Myocyte (in vitro differentiated cells): Measurements from ENCODE around the gene MAP1S. TPM values are rescaled to one million over a fixed set of nuclear protein-coding genes. Genes with fewer than 3 reads are reported as not detected.

Source experiments
- DNase-seq: peaks from one replicate; pipeline ENCODE4 v3.0.0-alpha.2; 2012; ENCODE audit warnings: low read depth
- total RNA-seq: library from RNA; depleted of rRNA; stranded (reverse); fragments of >200 nt; gene quantifications from 2 replicates; pipeline ENCODE4 v1.2.3, GENCODE V29; 2014

Gene MAP1S
- total RNA-seq, 1 donor from 2014 or later, result 24.5 TPM

- no peak for DNase-seq
Observed at GRCh38 chr19:17727843-17728242, 8.6 kb downstream of the MAP1S start.

DNA sequence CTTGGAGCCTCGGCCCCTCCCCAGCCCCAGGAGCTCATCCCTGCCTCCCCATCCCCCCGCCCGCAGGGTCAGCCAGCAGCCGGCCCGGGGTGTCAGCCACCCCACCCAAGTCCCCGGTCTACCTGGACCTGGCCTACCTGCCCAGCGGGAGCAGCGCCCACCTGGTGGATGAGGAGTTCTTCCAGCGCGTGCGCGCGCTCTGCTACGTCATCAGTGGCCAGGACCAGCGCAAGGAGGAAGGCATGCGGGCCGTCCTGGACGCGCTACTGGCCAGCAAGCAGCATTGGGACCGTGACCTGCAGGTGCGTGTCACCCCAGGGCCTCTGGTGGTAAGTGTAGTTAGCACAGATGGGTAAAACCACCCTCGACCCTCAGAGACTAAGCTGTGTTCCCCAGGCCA, 13.8 kb downstream of the MAP1S start:
- DNase-seq, result no peak

GRCh38 chr19:17734146-17734545, 14.9 kb downstream of the MAP1S start:
- no peak for DNase-seq

GRCh38 chr19:17735410-17735809, 16.1 kb downstream of the MAP1S start:
- no peak for DNase-seq

DNA sequence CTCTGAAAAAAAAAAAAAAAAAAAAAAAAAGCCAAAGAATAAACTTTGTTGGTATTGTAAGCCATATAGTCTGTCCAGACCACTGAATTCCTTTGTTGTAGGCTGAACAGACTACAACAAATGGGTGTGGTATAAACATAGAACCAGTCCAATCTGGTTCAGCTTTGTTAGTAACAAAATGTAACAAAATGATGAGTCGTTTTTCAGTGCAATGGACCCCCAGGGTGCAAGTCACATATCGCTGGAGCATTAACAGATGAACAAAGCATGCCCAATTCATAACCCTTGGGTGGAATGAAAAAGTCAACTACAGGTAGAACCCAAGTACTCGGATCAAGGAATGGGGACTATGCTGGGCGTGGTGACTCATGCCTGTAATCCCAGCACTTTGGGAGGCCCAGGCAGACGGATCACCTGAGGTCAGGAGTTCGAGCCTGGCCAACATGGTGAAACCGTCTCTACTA, 18.4 kb downstream of the MAP1S start:
- DNase-seq, result no peak

DNA sequence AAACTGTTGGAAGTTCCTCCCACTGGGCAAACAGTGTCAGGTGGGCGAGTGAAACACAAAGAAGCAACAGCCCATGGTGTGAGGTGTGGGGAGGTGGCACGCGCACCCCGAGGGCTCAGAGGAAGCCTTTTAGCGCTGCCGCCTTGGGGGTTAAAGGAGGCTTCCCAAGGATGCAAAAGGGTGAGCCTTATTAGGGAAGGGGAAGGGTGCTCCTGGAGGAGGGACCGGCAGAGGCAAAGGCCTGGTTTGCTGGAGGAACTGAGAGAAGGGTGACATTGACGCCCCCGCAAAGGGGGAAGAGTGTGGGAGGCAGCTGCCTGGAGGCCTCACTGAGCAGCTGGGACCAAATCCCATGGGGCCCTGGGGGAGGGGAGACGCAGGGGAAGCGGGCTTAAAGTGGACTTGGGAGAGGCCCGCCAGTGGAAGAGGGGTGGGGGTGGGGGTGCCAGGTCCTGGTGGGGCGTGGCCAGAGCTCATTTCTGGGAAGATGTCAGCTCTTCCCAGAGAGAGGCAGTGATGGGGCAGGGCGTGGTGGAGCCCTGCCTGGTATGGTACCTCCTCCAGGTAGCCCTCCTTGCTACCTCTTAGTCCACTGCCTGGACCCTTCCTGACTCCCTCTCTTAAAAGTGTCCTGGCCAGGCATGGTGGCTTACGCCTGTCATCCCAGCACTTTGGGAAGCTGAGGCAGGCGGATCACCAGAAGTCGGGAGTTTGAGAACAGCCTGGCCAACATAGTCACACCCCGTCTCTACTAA, 20.0 kb downstream of the MAP1S start:
- peak; percentile 50 for DNase-seq

GRCh38 chr19:17741456-17741855, 22.2 kb downstream of the MAP1S start:
- DNase-seq, result no peak

- no peak for DNase-seq
Observed at GRCh38 chr19:17743874-17744580, 24.7 kb downstream of the MAP1S start.

DNA sequence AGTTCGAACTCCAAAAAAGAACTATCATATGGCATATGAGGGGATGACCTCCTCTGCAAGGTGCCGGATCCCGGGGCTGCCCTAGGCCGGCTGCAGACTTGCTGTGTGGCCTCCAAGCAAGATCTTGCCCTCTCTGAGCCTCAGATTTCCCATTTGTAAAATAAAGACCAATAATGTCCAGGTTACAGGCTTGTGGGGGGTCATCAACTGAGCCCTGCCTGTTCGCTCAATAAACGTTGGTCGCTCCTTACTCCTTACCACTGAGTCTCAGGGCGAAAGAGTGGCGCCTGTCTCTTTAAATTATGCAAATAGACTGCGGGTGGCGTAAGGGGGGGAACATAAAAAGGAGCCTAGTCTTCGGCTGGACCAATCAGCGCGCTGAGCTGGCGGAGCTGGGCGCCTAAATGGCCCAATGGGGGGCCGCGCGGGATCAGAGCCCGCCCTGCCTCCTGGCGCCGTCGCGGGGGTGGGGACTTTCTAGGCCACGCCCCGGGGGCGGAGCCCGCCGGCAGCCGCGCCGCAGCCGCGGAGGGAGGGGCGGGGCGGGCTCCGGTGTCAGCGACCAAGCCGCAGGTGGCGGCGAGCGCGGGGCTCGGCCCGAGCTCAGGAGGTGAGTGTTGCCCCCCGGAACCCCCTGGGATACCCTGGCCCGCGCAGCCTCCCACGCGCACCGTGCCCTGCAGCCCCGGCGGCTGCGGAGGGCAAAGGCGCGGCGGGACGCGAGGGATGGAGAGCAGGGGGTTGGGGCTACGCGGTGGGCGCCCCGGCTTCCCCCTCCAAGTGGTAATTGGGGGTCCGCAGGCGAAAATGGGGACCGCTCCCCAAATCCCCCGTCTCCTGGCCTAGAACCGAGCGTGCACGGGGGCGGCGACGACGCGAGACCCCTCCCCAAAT, 28.2 kb downstream of the MAP1S start:
- DNase-seq, result peak; percentile 81

GRCh38 chr19:17748884-17749638, 29.8 kb downstream of the MAP1S start:
- DNase-seq, result no peak

- no peak for DNase-seq
Observed at GRCh38 chr19:17749912-17750317, 30.6 kb downstream of the MAP1S start.

DNA sequence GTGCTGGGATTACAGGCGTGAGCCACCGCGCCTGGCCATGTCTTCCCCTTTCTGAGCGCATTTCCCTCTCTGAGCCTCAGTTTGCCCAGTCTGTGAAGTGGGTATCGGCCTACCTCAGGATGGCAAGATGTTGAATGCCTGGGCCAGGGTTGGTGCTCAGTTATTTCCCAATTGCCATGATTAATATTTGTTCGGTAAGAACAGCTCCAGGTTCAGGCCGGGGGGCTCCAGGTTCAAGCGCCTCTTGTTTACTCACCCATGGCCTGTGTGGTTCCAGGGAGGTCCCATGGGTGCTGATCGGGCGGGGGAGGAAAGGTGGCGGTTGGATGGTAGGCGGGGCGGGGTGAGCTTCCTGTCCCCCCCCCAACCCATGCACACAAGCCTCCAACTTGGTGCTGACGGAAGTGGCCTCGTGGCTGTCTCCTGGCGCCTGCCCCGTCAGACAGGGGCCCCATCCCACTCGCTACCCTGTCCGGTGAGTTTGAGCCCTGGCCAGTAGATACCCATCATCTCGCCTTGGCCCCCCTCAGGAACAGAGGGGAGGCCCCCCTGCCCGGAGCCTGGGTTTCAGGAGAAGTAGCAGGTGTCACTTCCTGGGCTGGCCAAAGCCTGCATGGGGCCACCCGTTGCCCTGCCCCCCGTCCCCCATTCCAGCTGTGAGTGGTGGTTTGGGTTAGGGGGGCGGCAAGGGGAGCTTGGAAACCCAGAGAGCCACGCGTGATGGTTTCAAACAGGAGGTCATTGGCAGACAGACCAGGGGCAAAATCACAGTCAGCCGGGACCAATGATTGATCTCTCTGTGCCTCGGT, 32.0 kb downstream of the MAP1S start, which contains the start of gene FCHO1:
Gene FCHO1, plus strand, starts transcription at position 375 of the 809 bp plus-strand sequence. CDS start 3,688 bp downstream, outside the sequence.
- no peak for DNase-seq

DNA sequence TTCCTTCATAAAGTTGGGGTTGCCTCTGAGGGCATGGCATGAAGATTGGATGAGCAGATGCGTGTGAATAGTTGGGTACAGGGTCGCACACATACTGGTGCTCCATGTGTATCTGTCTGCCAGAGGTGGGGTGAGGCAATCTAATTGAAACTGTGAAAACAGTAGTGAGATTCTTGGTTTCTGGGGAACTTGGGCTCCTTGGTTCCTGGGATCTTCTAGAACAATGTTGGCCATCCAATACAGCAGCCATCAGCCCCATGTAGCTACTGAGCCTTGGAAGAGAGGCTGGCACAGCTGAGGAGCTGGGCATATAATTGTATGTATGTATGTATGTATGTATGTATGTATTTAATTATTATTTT, 32.6 kb downstream of the MAP1S start:
- no peak for DNase-seq

- no peak for DNase-seq
Observed at GRCh38 chr19:17752865-17753639, 33.8 kb downstream of the MAP1S start.

DNA sequence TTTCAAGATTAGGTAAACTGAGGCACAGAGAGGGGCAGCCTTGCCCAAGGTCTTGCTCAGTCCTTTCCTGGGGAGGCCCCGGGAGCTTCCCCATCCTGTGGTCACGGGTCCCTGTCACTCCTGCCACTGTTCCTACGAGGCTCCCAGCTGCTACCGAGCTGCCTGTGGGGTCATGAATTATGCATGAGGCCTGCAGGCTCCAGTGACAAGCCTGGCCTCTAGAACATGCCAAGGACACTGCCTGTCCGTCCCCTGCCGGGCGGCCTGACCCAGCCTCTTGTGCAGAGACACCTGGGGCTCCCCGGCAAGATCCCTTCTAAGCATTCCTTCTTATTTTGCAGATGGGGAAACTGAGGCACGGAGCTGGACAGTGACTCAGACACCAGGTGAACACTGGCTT, 34.7 kb downstream of the MAP1S start:
- DNase-seq, result no peak

DNA sequence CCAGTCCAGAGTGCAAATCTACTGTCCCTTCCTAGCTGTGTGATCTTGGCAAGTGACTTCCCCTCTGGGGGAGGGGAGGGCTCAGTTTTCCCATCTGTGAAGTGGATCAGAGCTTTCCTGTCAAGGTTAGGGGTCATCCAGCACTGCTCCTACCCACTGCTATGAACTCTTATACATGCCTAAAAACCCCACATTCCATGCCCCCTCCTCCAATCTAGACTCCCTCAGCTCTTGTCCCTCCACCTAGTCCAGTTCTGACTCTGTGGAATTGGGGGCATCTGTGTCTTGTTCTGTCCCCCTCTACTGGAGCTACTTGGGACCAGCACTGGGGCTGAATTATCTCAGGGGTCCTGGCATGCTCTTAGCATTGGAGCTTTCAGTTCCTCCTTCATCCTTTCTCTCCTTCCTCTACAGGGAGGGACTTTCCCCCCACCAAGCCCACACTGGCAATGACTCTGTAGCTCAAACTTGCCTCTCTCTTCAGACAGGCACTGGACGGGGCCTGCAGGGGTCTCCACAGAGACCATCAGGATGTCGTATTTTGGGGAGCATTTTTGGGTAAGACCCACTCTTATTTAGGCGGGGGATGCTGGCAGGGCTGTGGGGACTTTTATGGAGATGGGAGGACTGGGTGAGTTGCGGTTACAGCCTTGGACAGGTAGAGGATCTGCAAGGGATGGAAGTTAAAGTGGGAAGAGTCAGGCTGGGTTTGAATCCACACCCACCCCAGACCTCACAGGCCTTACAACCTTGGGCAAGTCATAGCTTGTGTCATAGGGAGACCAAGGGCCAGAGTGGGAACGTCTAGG, 35.6 kb downstream of the MAP1S start:
- DNase-seq, result no peak

DNA sequence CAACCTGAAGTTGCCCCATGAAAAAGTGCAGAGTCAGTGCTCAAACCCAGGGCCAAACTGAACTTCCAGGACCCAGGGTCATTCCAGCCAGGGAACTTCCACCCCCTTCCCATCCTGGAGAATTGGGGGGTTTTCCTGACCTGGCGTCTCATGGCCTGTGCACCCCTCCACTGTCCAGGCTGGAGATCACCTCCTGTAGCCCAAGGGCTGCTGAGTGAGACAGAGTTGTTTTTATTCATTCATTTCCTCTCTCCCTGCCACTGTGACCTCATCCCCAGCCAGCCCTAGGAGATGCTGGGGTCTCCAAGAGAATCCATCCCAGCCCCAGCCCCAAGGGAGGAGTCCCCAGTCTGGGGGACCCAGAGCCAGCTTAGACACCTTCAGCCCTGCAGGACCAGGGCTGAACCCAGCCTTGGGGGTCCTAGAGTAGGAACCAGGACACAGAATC, 36.2 kb downstream of the MAP1S start:
- DNase-seq, result no peak

GRCh38 chr19:17755977-17756670, 36.8 kb downstream of the MAP1S start:
- DNase-seq, result peak; percentile 21
